B cell (primary cell): ENCODE results near the gene DZIP1L. TPM values are rescaled to one million over a fixed set of nuclear protein-coding genes. Genes with fewer than 3 reads are reported as not detected.

Experiments
- ATAC-seq: fragments of 200-7000 bp; cut with Tn5 transposase; one replicate; pipeline ENCODE4 v1.10.0; 2021; ENCODE audit warnings: low read depth, mild to moderate bottlenecking, moderate number of reproducible peaks, moderate library complexity
- CTCF ChIA-PET: fragments of 350-600 bp; sonication (Branson Sonifier 250); formaldehyde crosslinking; loops from one replicate; lab custom pipeline; 2021; ENCODE audit warnings: antibody characterized with exemption, inconsistent platforms; lab: Charles Lee
- POLR2A ChIA-PET: fragments of 350-600 bp; sonication (Branson Sonifier 250); formaldehyde crosslinking; loops from one replicate; lab custom pipeline; 2021; ENCODE audit warnings: antibody characterized with exemption; lab: Charles Lee
- DNase-seq: peaks from one replicate; pipeline ENCODE4 v3.0.0; 2013
- H2AFZ ChIP-seq: 2 replicates; pipeline ENCODE4 v1.6.1; 2012; ENCODE audit warnings: mild to moderate bottlenecking, low read depth, low read length; ENCODE audit not compliant: insufficient read depth, poor library complexity, severe bottlenecking
- H3K27ac ChIP-seq, 2 donors: 1 replicate in 1 of 2; 2 replicates in 1 of 2; pipeline ENCODE4 v1.5.1; 2012 to 2013; ENCODE audit warnings: low read length in 2 of 2, mild to moderate bottlenecking in 2 of 2, moderate library complexity in 1 of 2
- H3K27me3 ChIP-seq, 4 experiments: fragments of 200-600 bp in 1 of 4; sonication (generic) in 1 of 4; replicated peaks in 1 of 4; 1 replicate in 2 of 4; 2 replicates in 2 of 4; pipeline versions ENCODE4 v1.6.1 to v1.7.0; 2013 to 2016; ENCODE audit warnings: low read length in 3 of 4, mild to moderate bottlenecking in 2 of 4, mixed read lengths in 1 of 4, moderate library complexity in 1 of 4; ENCODE audit not compliant: insufficient read depth in 4 of 4, control insufficient read depth in 3 of 4; ENCODE audit errors: control extremely low read depth in 1 of 4
- H3K36me3 ChIP-seq, 2 experiments: replicated peaks in 1 of 2; 1 replicate in 1 of 2; 2 replicates in 1 of 2; pipeline versions ENCODE4 v1.6.1 to v1.7.1; 2013; ENCODE audit warnings: low read length in 1 of 2; ENCODE audit not compliant: insufficient read depth in 2 of 2, control insufficient read depth in 1 of 2; ENCODE audit errors: control extremely low read depth in 1 of 2, extremely low read depth in 1 of 2
- H3K4me1 ChIP-seq, 2 donors: fragments of 200-600 bp in 1 of 2; sonication (generic) in 1 of 2; 1 replicate in 1 of 2; 2 replicates in 1 of 2; pipeline versions ENCODE4 v1.5.1 to v1.6.1; 2013 to 2017; ENCODE audit warnings: low read length in 2 of 2; ENCODE audit not compliant: control insufficient read depth in 2 of 2, insufficient read depth in 2 of 2
- H3K4me2 ChIP-seq: replicated peaks from 2 replicates; pipeline ENCODE3; 2012; ENCODE audit warnings: mild to moderate bottlenecking, low read depth, low read length; ENCODE audit not compliant: poor library complexity, severe bottlenecking
- H3K4me3 ChIP-seq, 5 experiments: fragments of 200-600 bp in 1 of 5; sonication (generic) in 1 of 5; 1 replicate in 3 of 5; 2 replicates in 2 of 5; pipeline versions ENCODE4 v1.5.1 to v1.7.0; 2011 to 2016; ENCODE audit warnings: low read length in 4 of 5, mild to moderate bottlenecking in 4 of 5, low read depth in 2 of 5, control low read depth in 1 of 5, moderate library complexity in 1 of 5; ENCODE audit not compliant: insufficient read depth in 1 of 5; ENCODE audit errors: control extremely low read depth in 1 of 5, extremely low read depth in 1 of 5
- H3K79me2 ChIP-seq: fragments of 200-600 bp; sonication (generic); one replicate; pipeline ENCODE4 v1.6.0; 2016; ENCODE audit warnings: low read length; ENCODE audit not compliant: control insufficient read depth, insufficient read depth
- H3K9ac ChIP-seq: fragments of 200-600 bp; sonication (generic); 2 replicates; pipeline ENCODE4 v1.6.1; 2017; ENCODE audit warnings: mild to moderate bottlenecking, low read length, moderate library complexity
- H3K9me3 ChIP-seq, 3 donors: one replicate each; pipeline versions ENCODE4 v1.6.1 to v1.7.1; 2013; ENCODE audit warnings: low read length in 2 of 3; ENCODE audit not compliant: control insufficient read depth in 2 of 3, insufficient read depth in 1 of 3; ENCODE audit errors: control extremely low read depth in 1 of 3
- H4K20me1 ChIP-seq: 2 replicates; pipeline ENCODE4 v1.6.0; 2012; ENCODE audit warnings: mild to moderate bottlenecking, low read length; ENCODE audit not compliant: insufficient read depth, control insufficient read depth, poor library complexity, severe bottlenecking
- H3K27ac Mint-ChIP-seq: one replicate; pipeline ENCODE4 v1.8.0; 2021; ENCODE audit warnings: mixed read lengths
- H3K27me3 Mint-ChIP-seq: one replicate; pipeline ENCODE4 v1.8.0; 2021; ENCODE audit warnings: mixed read lengths
- H3K4me1 Mint-ChIP-seq: one replicate; pipeline ENCODE4 v1.8.0; 2021; ENCODE audit warnings: mixed read lengths
- H3K4me3 Mint-ChIP-seq: one replicate; pipeline ENCODE4 v1.8.0; 2021; ENCODE audit warnings: mixed read lengths
- H3K9me3 Mint-ChIP-seq: one replicate; pipeline ENCODE4 v1.8.0; 2022; ENCODE audit warnings: mixed read lengths; ENCODE audit not compliant: insufficient read depth
- EZH2 ChIP-seq: IDR thresholded peaks from 2 replicates; pipeline ENCODE4 v1.6.1; 2012; ENCODE audit warnings: borderline replicate concordance, low read depth, mild to moderate bottlenecking, moderate library complexity, low read length; ENCODE audit not compliant: insufficient read depth, poor library complexity, severe bottlenecking
- WGBS: methylation state at CpG from one replicate; pipeline ENCODE4 v1.1.5; 2013; ENCODE audit warnings: missing lambda C conversion rate; ENCODE audit not compliant: insufficient coverage; 5-methylcytosine and 5-hydroxymethylcytosine counted together
- intact Hi-C: fragments of 100-400 bp; cut with micrococcal nuclease; formaldehyde crosslinking; loops from one replicate; pipeline ENCODE4 v1.10.0; 2022
- polyA plus RNA-seq: library from polyadenylated mRNA; depleted of rRNA; stranded (reverse); fragments of >200 nt; gene quantifications from 2 replicates; pipeline ENCODE4 v1.2.3, GENCODE V29; 2012
- total RNA-seq, 2 donors: library from RNA; stranded (reverse); fragments of 120-200 nt in 1 of 2; gene quantifications; 1 replicate in 1 of 2; 2 replicates in 1 of 2; pipeline versions ENCODE4 v1.2.3 to v1.2.4, GENCODE V29; 2013 to 2022
- TF ChIP-seq, protein P1 (sequence below): fragments of 200-600 bp; IDR thresholded peaks from one replicate; pipeline ENCODE4 v1.8.0; 2022; ENCODE audit warnings: antibody characterized with exemption, mild to moderate bottlenecking

Gene DZIP1L
- total and polyA plus RNA-seq, 2 donors (not counting 1 experiment from before 2014, with no cell fraction given): not detected

DNA sequence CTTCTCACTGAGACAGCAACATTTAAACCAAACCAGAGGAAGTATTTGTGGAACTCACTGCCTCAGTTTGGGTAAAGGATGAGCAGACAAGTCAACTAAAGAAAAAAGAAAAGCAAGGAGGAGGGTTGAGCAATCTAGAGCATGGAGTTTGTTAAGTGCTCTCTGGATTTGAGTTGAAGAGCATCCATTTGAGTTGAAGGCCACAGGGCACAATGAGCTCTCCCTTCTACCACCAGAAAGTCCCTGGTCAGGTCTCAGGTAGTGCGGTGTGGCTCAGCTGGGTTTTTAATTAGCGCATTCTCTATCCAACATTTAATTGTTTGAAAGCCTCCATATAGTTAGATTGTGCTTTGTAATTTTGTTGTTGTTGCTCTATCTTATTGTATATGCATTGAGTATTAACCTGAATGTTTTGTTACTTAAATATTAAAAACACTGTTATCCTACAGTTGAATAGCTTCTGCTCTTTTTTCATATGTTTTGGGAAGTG lies 82.2 kb downstream of the DZIP1L start:
- Mint-ChIP-seq H3K27me3 (peaks cover 23% of the 10 kb centered on the region), H3K4me1 (no peaks in the 10 kb centered on the region), H3K27ac (no peak overlapping the region), H3K4me3 (no peak overlapping the region), H3K9me3 (no peaks in the 10 kb centered on the region)
- peaks cover 0 to 5% (median 3%) of the 10 kb centered on the region in 4 experiments for H3K27me3 ChIP-seq
- ATAC-seq (no peak), DNase-seq (no peak)
- POLR2A ChIA-PET: no interaction called here
- no peaks in the 10 kb centered on the region for H3K79me2 ChIP-seq
- H3K9me3 ChIP-seq: no peaks in the 10 kb centered on the region
- WGBS: no CpG with 5 or more reads among the region's 2 CpGs
- H3K36me3 ChIP-seq: no peaks in the 10 kb centered on the region
- no peak overlapping the region for H3K4me2 ChIP-seq
- H3K9ac ChIP-seq: no peak overlapping the region
- TF ChIP-seq EZH2: no peak
- TF ChIP-seq, protein P1, sequence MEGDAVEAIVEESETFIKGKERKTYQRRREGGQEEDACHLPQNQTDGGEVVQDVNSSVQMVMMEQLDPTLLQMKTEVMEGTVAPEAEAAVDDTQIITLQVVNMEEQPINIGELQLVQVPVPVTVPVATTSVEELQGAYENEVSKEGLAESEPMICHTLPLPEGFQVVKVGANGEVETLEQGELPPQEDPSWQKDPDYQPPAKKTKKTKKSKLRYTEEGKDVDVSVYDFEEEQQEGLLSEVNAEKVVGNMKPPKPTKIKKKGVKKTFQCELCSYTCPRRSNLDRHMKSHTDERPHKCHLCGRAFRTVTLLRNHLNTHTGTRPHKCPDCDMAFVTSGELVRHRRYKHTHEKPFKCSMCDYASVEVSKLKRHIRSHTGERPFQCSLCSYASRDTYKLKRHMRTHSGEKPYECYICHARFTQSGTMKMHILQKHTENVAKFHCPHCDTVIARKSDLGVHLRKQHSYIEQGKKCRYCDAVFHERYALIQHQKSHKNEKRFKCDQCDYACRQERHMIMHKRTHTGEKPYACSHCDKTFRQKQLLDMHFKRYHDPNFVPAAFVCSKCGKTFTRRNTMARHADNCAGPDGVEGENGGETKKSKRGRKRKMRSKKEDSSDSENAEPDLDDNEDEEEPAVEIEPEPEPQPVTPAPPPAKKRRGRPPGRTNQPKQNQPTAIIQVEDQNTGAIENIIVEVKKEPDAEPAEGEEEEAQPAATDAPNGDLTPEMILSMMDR: no peak
- no peak overlapping the region for H2AFZ ChIP-seq
- H3K27ac ChIP-seq: no peak overlapping the region
- H3K4me3 ChIP-seq: no peak overlapping the region
- no peaks in the 10 kb centered on the region for H3K4me1 ChIP-seq
- CTCF ChIA-PET: interaction anchor here (0.5 kb wide), 1 partner anchor 1017 kb away, joined by 4 read pairs; no protein-coding TSS in a partner anchor
- intact Hi-C loops: no loop called here
- no peaks in the 10 kb centered on the region for H4K20me1 ChIP-seq

DNA sequence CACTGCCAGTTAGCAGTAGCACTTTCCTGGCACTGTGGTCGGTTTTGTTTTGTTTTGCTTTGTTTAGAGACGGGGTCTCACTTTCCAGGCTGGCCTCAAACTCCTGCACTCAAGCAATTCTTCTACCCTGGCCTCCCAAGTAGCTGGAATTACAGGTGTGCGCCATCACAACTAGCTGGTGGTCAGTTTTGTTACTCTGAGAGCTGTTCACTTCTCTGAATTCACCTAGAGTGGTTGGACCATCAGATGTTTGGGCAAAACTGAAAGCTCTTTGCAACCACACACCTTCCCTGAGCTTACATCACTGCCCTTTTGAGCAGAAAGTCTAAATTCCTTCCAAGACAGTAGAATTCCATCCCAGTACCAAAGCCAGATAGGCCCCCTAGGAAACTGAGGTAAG lies 82.8 kb downstream of the DZIP1L start:
- no peak overlapping the region for H3K4me3 ChIP-seq
- no peak for DNase-seq
- peaks cover 0 to 5% (median 1%) of the 10 kb centered on the region in 4 experiments for H3K27me3 ChIP-seq
- ChIA-PET CTCF (no interaction called here), POLR2A (no interaction called here)
- TF ChIP-seq, protein P1: no peak
- TF ChIP-seq EZH2: no peak
- H3K9me3 Mint-ChIP-seq: no peaks in the 10 kb centered on the region
- no peak for ATAC-seq
- H3K4me3 Mint-ChIP-seq: no peak overlapping the region
- H3K4me1 ChIP-seq: no peaks in the 10 kb centered on the region
- H3K4me1 Mint-ChIP-seq: no peaks in the 10 kb centered on the region
- H2AFZ ChIP-seq: no peak overlapping the region
- H3K9me3 ChIP-seq: no peaks in the 10 kb centered on the region
- no peaks in the 10 kb centered on the region for H3K36me3 ChIP-seq
- no peak overlapping the region for H3K27ac Mint-ChIP-seq
- no peaks in the 10 kb centered on the region for H4K20me1 ChIP-seq
- peaks cover 21% of the 10 kb centered on the region for H3K27me3 Mint-ChIP-seq
- intact Hi-C loops: no loop called here
- H3K79me2 ChIP-seq: no peaks in the 10 kb centered on the region
- no peak overlapping the region for H3K27ac ChIP-seq
- no peak overlapping the region for H3K4me2 ChIP-seq
- 88% methylated on average over 1 of the region's 3 CpGs for WGBS
- H3K9ac ChIP-seq: no peak overlapping the region
